HG03135 (cell line): ENCODE results near the gene HEATR5A.
A peak's percentile ranks its signal among the peaks of the same experiment; 100 is the strongest.
"Not testable (repeated sequence)": the region's sequence is repeated elsewhere in the genome, so short reads cannot be mapped to it uniquely, and the experiment has no call there.

Experiments used
- ATAC-seq: cut with Tn5 transposase; IDR thresholded peaks from one replicate; pipeline ENCODE4 v1.9.1; 2021; ENCODE audit warnings: mild to moderate bottlenecking, moderate library complexity; ENCODE audit not compliant: unreplicated experiment

Gene HEATR5A

GRCh38 chr14:31420319-31421111 is at the start of gene HEATR5A:
HEATR5A (minus strand) TSS chr14:31420550; CDS start chr14:31402975, 17,575 bp downstream.
- ATAC-seq, result peak; percentile 98

GRCh38 chr14:31466554-31466953 is 46.2 kb upstream of the HEATR5A start:
- ATAC-seq, result no peak

GRCh38 chr14:31465111-31465510 is 44.8 kb upstream of the HEATR5A start:
- ATAC-seq, result no peak

- ATAC-seq, result not testable (repeated sequence)
Measured at GRCh38 chr14:31462450-31462849, 42.1 kb upstream of the HEATR5A start.

GRCh38 chr14:31461545-31461944 is 41.2 kb upstream of the HEATR5A start:
- no peak for ATAC-seq

GRCh38 chr14:31457665-31458659 is 37.6 kb upstream of the HEATR5A start:
- no peak for ATAC-seq

GRCh38 chr14:31456841-31457664 is 36.7 kb upstream of the HEATR5A start, which contains the start of gene DTD2:
DTD2 (minus strand) TSS chr14:31457506; CDS start chr14:31457393, 113 bp downstream.
- ATAC-seq, result peak; percentile 99

- ATAC-seq, result no peak
Measured at GRCh38 chr14:31449971-31450610, 29.7 kb upstream of the HEATR5A start.

GRCh38 chr14:31449136-31449535 is 28.8 kb upstream of the HEATR5A start:
- no peak for ATAC-seq

- no peak for ATAC-seq
Measured at GRCh38 chr14:31445703-31446102, 25.4 kb upstream of the HEATR5A start.

GRCh38 chr14:31442284-31442683 is 21.9 kb upstream of the HEATR5A start:
- ATAC-seq, result no peak

GRCh38 chr14:31441273-31442111 is 21.1 kb upstream of the HEATR5A start:
- no peak for ATAC-seq

- ATAC-seq, result no peak
Measured at GRCh38 chr14:31440280-31440679, 19.9 kb upstream of the HEATR5A start.

GRCh38 chr14:31439561-31439960 is 19.2 kb upstream of the HEATR5A start:
- ATAC-seq, result no peak

GRCh38 chr14:31437045-31437691 is 16.8 kb upstream of the HEATR5A start:
- not testable (repeated sequence) for ATAC-seq

GRCh38 chr14:31435276-31435675 is 14.9 kb upstream of the HEATR5A start:
- no peak for ATAC-seq

- no peak for ATAC-seq
Measured at GRCh38 chr14:31430634-31431264, 10.4 kb upstream of the HEATR5A start.

- ATAC-seq, result no peak
Measured at GRCh38 chr14:31429791-31430190, 9.4 kb upstream of the HEATR5A start.
